Endometrial microvascular endothelial cells (primary cell): Measurements from ENCODE around the gene EPB42. TPM values are rescaled to one million over a fixed set of nuclear protein-coding genes. Genes with fewer than 3 reads are reported as not detected.

ENCODE experiments used
- in situ Hi-C: cut with HindIII; loops from 2 replicates; pipeline ENCODE4 v1.10.0; 2017; ENCODE audit warnings: low sequenced_read_pairs, low pct_unique_long_range_greater_than_20kb; ENCODE audit errors: inconsistent ontology term
- total RNA-seq: library from RNA; depleted of rRNA; stranded (reverse); fragments of >200 nt; gene quantifications from one replicate; pipeline ENCODE4 v1.2.3, GENCODE V29; 2015; ENCODE audit errors: inconsistent ontology term

EPB42 gene
- total RNA-seq, 1 donor from 2014 or later = not detected

- in situ Hi-C loops = no loop called here
Observed at GRCh38 chr15:43150191-43150929, 70.5 kb downstream of the EPB42 start.

Other genes with a start within 250 kb of the EPB42 start
- gene UBR1, start 115.0 kb downstream of the EPB42 start, total RNA-seq = 18.4 TPM
- gene TMEM62, start 87.4 kb downstream of the EPB42 start, total RNA-seq = 34.0 TPM
- gene CCNDBP1, start 35.6 kb downstream of the EPB42 start, total RNA-seq = 54.4 TPM
- not detected for gene TGM5, start 45.9 kb upstream of the EPB42 start, total RNA-seq
- not detected for gene TGM7, start 81.2 kb upstream of the EPB42 start, total RNA-seq
- 6.0 TPM for gene LCMT2, start 109.6 kb upstream of the EPB42 start, total RNA-seq
- gene ZSCAN29, start 150.0 kb upstream of the EPB42 start, total RNA-seq = 8.6 TPM
- gene TUBGCP4, start 150.1 kb upstream of the EPB42 start, total RNA-seq = 22.0 TPM